ENCODE data around the gene SNX21. TPM values are rescaled to one million over a fixed set of nuclear protein-coding genes. Genes with fewer than 3 reads are reported as not detected.

SNX21 gene
- total RNA-seq, 1 donor from 2014 or later: 7.1 TPM

DNA sequence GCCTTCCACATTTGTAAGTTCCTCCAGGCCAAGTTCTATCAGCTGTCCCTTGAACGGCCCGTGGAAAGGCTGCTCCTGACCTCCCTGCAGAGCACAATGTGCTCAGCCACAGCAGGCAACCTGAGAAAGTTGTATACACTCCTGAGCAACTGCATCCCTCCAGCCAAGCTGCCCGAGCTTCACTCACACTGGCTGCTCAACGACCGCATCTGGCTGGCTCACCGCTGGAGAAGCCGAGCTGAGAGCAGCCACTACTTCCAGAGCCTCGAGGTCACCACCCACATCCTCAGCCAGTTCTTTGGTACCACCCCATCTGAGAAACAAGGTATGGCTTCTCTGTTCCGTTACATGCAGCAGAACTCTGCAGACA, 49.5 kb downstream of the SNX21 start:
- no peak for ATAC-seq

DNA sequence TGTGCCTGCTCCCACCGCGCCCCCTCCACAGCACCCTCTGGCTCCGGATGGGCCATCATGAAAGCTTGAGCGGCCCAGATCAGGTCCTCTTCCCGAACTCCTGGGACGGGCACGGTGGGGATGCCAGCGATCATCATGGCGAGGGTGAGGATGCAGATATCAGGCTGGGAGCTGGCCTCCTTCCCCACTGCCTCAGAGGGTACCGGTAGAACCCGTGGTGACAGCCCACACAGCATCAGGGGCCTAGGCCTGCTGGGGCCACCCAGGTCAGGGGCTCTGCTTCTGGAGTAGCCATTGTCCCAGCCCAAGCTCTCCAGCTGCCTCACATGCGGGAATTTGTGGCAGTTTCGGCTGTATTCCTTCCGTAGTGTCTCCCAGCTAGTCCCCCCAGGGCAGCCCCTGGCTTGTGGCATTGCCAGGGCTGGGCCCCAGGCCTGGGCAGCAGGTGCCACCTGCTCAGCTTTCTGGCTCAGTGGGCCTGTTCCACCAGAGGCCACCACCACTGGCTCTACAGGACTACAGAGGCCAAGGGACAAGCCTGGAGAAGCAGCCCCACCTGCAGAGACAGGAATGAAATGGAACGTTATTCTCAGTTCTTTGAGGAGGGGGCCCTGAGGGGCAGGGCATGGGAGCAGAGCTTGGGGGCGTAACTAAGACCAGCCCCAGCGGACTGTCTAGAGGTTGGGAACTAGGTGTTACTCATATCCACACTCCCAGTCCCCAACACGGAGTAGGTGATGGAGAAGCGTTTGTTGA, 53.2 kb downstream of the SNX21 start:
- no peak for ATAC-seq

DNA sequence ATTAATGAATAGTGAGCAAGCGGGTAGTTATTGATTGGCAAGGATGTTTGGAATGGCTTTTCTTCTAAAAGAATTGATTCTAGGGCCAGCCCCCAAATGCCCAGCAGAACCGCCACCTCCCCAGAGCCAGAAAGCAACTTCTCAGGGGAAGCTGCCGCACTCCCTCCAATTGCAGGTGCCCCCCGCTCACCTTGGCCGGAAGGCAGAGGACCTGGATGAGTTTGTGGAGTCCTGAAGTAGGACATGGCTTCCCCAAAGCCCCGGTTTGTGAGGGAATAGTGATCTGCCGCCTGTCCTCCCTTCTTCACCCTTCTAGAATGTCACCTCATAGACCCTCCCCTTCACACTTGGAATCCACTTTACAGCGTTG, 53.7 kb downstream of the SNX21 start, which contains the start of gene SPATA25:
TSS of gene SPATA25 (minus strand) at position 277 of the 370 bp plus-strand sequence. CDS start at position 245, 32 bp downstream.
- no peak for ATAC-seq

DNA sequence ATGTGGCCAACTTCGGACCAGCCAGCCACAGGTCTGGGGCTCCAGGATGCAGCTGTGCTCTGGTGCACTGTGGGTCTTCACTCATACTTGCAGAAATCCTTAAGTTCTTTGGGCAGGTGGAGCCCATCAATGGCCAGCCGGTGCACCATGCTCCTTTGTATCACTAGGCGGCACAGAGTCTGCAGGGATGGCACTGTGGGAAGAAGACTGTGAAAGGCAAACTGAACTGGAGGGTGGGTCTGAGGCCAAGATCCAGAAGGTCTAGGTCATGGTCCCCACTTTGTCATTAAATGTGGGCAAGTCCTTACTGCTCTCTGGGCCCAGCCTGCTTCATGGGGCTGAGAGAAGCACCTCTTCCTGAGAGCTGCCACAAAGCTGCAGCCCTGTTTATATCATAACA, 55.1 kb downstream of the SNX21 start:
- no peak for ATAC-seq

DNA sequence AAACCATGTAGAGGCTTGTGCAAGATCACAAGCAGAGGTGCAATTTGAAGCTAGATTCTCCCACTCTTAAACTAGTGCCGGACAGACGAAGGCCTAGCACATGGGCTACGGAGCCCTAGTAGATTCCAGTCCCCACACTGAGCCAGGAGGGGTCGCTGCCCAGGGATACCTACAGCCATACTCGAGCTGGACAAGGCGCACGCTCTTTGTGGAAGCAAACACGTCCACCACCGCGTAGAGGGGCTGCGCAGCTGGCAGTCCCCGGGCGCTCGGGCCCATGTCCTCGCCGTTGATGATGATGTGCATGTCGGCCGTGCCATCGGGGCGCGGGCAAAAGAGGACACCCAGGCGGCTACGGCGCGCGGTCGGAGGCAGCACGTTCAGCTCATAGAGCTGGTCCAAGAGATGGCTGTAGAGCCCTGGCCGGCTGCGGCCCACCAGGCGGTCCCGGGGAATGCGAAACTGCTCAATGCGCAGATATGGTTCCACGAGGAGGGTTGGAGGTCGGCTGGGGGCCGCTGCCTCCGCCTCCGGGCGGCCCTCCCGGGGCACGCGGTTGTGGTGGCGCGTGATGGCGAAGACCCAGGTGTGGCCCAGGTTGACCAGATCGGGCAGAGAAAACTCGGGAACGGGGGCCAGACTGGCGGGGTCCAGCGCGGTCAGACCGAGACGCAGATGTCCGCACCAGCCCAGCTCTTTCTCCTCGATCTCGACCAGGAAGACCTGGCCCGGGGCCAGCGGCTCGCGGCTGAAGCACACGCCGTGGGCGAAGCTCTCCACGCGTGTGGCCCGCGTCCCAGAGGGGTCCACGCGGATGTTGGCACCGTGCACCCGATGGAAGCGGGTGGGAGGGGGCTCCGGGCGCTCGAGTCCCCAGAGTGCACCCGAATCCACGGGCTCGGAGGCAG, 56.7 kb downstream of the SNX21 start:
- ATAC-seq: peak; percentile 45

DNA sequence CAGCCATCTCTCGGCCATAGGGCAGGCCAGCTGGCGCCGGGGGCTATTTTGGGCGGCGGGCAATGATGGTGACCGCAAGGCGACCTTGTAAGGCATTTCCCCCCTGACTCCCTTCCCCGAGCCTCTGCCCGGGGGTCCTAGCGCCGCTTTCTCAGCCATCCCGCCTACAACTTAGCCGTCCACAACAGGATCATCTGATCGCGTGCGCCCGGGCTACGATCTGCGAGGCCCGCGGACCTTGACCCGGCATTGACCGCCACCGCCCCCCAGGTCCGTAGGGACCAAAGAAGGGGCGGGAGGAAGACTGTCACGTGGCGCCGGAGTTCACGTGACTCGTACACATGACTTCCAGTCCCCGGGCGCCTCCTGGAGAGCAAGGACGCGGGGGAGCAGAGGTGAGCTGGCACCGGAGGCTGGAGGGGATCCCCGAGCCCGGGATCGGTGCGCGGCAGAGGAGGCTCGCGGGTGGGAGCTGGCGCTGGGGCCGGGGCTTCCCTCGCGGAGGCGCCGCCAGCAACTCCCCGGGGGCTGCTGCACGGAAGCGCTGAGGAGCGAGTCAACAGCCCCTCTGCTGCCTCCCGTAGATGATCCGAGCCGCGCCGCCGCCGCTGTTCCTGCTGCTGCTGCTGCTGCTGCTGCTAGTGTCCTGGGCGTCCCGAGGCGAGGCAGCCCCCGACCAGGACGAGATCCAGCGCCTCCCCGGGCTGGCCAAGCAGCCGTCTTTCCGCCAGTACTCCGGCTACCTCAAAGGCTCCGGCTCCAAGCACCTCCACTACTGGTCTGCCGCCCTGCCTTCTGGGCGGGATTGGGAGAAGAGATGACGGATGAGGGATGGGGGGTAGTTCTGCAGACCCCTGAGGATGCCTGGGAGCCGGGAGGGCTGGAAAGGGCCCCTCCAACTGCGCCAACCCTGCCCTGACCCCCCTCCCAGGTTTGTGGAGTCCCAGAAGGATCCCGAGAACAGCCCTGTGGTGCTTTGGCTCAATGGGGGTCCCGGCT, 57.7 kb downstream of the SNX21 start, which contains the start of the genes CTSA and NEURL2:
TSS of gene CTSA (plus strand) at position 351 of the 999 bp plus-strand sequence. CDS start at position 585, 234 bp downstream.
TSS of gene NEURL2 (minus strand) at position 224 of the 999 bp plus-strand sequence. CDS start at position 7, 217 bp downstream.
- ATAC-seq: peak; percentile 74

DNA sequence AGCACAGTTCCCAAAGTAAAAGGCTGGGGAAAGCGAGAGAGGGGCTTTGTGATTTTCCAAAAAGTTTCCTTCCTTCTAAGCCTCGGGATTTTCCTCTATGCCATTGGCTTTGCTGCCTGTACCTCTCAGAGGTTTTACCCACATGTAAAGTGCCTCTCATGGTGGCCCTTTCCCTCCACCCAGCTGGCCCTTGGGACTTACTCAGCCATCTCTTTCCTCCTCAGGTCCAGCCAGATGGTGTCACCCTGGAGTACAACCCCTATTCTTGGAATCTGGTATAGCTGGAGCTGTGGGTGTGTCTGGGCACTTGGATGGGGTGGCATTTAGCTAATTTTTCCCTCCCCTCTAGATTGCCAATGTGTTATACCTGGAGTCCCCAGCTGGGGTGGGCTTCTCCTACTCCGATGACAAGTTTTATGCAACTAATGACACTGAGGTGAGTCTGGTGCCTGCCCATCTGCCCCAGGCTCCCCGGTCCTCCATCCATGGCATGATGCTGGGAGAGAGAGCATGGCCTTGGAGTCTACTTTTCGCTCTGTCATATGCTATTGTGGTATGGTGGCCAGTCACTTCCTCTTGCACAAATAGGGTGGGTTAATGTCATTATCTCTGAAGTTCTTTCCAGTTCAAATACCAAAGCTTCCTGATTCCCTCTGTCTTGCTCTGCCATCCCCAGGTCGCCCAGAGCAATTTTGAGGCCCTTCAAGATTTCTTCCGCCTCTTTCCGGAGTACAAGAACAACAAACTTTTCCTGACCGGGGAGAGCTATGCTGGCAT, 58.6 kb downstream of the SNX21 start:
- ATAC-seq: peak; percentile 27

Other genes starting within 250 kb of the SNX21 start
- gene WFDC10A, start 204.1 kb upstream of the SNX21 start, total RNA-seq: not detected
- not detected for gene WFDC9, start 202.5 kb upstream of the SNX21 start, total RNA-seq
- not detected for gene WFDC11, start 163.6 kb upstream of the SNX21 start, total RNA-seq
- not detected for gene WFDC13, start 131.8 kb upstream of the SNX21 start, total RNA-seq
- not detected for gene WFDC10B, start 128.8 kb upstream of the SNX21 start, total RNA-seq
- gene SPINT4, start 111.5 kb upstream of the SNX21 start, total RNA-seq: not detected
- gene WFDC3, start 41.9 kb upstream of the SNX21 start, total RNA-seq: not detected
- 15.8 TPM for gene DNTTIP1, start 41.8 kb upstream of the SNX21 start, total RNA-seq
- gene UBE2C, start 21.2 kb upstream of the SNX21 start, total RNA-seq: 46.5 TPM
- not detected for gene TNNC2, start 6.5 kb upstream of the SNX21 start, total RNA-seq
- 14.0 TPM for gene ACOT8, start 23.6 kb downstream of the SNX21 start, total RNA-seq
- 1.4 TPM for gene ZSWIM3, start 23.8 kb downstream of the SNX21 start, total RNA-seq
- 7.2 TPM for gene ZSWIM1, start 47.4 kb downstream of the SNX21 start, total RNA-seq
- gene SPATA25, start 53.8 kb downstream of the SNX21 start, total RNA-seq: 0.76 TPM
- 1.9 TPM for gene NEURL2, start 57.4 kb downstream of the SNX21 start, total RNA-seq
- gene CTSA, start 57.5 kb downstream of the SNX21 start, total RNA-seq: 57.4 TPM
- gene PLTP, start 78.4 kb downstream of the SNX21 start, total RNA-seq: 46.7 TPM
- 19.0 TPM for gene PCIF1, start 100.9 kb downstream of the SNX21 start, total RNA-seq
- gene ZNF335, start 138.4 kb downstream of the SNX21 start, total RNA-seq: 9.6 TPM
- gene MMP9, start 175.1 kb downstream of the SNX21 start, total RNA-seq: 3.3 TPM
- not detected for gene SLC12A5, start 195.4 kb downstream of the SNX21 start, total RNA-seq

Measured in esophagus mucosa (tissue), 1 donor.